ENCODE data around the gene BAZ2B.
"Not testable (repeated sequence)": the region's sequence is repeated elsewhere in the genome, so short reads cannot be mapped to it uniquely, and the experiment has no call there.

The BAZ2B gene

DNA sequence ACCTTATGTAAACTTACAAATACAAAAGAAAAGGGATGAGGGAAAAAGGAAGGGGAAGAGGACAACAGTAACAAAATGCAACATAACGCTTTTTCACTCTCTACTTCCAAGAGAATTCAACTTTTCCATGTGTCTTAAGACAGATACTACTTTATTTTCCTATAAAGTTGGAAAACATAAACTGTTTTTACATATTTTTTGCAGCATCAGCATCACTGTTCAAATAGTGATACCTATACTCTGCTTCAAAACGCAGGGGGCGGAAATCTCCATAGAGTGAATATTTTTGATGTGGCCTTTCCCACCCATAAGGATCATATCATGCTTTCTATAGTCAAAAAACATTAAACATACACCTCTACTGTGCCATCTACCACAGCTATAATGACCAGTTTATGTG, 77.5 kb downstream of the BAZ2B start:
- DNase-seq, result no peak

DNA sequence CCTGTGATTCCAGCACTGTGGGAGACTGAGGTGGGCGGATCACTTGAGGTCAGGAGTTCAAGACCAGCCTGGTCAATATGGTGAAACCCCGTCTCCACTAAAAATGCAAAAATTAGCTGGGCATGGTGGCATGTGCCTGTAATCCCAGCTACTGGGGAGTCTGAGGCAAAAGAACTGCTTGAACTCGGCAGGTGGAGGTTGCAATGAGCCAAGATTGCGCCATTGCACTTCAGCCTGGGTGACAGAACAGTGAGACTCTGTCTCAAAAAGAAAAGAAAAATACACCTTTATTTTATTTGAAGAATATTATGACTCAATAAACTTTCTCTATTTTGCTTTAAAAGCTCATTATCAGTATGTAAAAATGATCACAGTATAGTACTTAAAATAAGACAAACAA, 81.1 kb downstream of the BAZ2B start:
- DNase-seq, result not testable (repeated sequence)

DNA sequence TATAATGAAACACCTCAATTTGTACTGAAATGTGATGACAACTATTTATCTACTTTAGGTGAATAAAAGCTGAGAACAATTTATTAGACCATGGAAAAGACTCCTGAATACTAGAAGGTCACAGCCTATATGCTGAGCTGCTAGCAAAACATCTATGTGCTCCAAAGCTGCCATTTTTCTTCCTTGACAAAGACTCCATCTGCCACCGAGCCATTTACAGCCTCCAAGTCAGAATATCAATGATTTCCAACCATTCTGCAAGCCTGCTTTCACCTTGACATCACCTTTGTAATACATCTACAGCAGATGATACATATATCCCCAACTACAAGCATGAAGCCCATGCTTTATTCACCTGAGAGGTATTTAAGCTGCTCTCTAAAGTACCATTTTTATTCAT, 84.9 kb downstream of the BAZ2B start:
- DNase-seq, result no peak

DNA sequence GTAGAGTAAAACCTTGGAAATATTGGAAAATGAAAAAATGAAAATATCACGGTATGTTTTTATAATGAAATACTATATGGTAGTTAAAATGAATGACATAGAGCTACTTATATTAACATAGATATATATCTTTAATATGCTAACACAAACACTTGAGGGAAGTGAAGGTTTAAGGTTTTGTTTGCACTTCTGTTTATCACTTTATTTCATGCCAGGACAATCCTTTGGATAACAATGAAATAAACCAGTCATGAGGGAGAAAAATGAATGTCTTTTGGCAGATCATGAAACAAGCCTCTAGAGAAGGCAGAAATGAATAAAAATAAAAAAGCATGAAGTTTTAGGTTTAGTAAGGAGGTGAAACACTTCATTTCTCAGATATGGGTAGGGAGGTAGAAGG, 89.9 kb downstream of the BAZ2B start:
- no peak for DNase-seq

DNA sequence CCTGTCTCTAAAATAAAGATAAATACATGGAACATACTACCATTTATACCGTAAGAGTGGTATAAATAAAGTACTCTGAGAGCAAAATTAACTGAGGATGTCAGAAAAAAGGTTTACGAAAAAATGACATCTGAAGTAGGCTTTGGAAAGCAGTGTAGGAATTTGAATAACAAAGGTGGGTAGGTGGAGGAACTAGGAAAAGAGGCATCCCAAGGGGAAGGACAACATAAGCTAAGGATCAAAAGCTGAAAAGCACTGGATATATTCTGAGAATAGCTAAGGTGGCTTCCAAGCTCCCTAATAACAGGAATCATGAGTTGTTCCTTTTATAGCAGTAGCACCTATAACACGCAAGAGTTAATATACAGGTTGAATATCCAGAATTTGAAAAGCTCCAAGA, 91.3 kb downstream of the BAZ2B start:
- no peak for DNase-seq

DNA sequence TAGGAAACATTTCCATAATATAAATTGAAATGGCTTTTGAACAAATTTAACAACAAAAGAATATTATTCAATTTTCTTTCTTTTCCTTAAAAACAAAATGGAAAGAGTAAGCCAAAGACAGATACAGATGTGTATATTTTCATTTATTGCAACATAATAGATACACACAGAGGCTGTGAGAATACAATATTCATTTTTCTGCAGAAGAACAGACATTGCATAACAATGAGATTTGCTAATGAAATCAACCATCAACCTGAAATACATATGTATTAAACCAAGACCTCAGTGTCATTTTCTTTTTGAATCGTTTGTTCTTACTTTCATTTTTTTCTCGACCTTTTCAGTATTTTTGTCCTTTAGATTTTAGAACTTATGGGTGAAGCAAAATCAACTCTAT, 95.1 kb downstream of the BAZ2B start:
- no peak for DNase-seq

DNA sequence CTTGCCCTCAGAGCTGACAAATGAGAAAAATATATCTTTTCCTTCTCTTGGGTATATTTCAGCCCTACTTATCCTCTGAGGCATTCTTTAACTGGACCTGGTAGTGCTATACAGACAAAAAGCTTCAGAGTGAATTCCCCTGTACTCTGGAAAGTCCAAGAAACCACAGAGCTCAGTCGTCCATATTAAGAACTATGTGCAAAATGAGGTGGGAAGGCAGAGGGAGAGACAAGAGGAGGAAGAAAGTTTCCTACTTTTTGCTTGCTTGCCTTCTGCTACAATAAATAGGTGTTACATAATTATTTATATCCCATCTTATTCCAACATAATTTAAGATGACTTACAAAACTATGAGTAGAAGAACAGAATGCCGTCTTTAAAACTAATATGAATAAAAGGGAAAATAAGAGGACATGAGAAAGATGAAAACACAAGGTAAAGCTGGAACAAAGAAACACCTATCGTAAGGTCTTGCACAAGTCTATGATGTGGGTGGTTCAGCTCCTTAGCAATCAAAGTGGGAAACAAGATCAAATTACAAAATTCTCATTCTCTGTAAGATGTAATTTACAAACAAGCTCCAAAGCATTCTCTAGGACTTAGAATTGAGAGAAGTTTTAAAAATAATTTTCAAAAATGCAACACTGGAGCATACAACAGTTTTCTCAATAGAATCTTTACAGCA, 97.9 kb downstream of the BAZ2B start:
- DNase-seq, result no peak

DNA sequence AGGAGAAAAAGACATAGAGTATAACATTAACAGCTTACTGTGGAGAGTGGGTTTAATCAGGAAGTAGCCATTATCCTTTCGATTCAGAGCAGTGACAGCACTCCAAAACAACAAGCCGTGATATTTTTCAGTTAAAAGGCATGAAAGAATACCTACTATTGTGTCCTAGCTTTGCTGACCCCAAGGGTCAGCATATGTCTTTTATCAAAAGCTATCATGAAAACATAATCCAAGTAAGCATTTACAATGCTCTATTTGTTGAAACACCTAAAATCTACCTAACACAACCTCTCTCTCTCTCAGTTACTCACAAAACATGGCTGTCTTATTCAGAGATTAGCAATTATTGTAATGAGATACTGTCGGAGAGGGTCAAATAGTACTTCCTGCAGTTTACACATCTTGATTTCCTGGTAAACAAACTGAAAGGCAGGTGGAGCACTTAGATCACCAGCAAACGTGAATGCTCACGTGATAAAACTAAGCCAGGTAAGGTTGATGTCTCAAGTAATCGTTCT, 100.0 kb downstream of the BAZ2B start:
- DNase-seq, result no peak

DNA sequence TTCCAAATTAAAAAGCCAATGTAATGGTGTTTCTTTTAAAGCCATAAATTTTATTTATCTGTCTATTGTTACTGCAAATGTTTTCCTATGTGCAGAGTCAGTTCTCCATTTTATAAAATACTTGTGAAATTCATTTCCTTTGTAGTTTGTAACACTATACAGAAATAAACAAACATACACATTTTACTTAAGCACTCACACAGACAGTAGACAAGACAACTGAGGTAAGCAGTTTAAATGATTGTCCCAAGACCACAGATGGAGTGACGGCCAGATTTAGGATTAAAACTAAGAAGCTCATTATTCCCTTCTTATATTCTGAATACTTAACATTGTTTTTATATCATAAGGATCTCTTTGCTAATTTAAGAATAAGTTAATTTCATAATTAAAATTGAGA, 100.9 kb downstream of the BAZ2B start:
- DNase-seq, result no peak

DNA sequence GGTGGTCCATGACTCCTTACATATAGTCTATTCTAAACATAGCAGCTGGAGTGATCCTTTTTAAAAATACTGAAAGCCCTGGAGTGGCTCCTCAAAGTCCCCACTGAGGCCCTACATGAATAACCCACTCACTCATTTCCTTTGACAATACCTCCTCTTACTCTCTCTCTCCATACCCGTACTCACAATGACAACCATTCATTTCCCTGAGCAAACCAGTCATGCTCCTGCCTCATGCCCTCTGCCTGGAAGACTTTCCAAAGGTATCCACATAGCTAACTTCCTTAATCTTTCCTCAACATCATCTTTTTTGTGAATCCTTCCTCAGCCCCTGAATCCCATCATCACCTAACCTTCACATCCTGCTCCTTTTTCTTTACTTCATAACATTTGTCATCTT, 102.6 kb downstream of the BAZ2B start:
- no peak for DNase-seq

DNA sequence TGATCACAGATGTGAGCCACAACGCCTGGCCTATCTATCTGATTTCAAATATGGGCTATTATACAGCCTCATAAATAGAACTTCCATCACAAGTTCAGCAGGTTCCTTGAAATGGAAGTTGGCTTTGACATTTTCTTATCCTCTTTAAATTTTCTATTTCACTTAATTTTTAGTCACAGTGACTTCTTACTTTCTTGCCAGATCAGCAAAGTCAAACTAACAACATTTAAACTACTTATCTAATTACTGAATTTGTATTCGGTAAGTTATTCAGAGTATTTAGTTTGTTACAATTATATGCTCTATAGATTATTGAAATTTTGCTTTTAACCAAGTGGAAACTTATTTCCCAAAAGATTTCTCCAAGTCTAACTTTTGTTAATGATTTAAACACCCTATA, 108.2 kb downstream of the BAZ2B start:
- no peak for DNase-seq

DNA sequence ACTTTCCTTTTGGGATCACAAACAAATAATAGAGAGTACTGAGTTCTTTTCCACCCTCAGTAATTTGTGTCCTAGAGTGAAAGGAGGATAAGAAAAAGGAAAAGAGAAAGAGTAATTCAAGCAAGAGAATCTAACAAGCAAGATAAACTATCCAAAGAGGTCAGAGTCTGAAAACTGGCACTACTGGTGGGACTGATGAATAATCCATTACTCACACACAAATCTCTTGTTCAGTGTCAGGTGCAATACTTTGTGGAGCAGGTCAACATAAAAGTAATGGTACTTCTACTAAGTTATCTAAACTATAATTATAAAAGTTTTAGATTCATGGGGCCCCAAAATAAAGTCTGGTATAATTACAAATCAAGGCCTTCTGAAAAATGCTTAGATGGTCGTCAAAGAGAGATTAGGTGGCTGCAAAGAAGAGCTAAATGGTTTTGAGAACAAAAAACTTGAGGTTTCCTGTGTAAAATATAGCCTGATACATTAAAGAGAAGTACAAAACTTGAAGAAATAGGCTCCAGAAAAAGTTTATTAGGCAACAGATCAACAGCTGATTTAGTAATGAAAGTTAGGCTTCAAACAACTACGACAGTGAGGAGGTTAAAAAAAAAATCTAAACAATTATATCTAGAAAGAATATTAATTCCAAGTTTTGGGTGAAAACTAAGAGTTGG, 109.4 kb downstream of the BAZ2B start:
- DNase-seq, result no peak

DNA sequence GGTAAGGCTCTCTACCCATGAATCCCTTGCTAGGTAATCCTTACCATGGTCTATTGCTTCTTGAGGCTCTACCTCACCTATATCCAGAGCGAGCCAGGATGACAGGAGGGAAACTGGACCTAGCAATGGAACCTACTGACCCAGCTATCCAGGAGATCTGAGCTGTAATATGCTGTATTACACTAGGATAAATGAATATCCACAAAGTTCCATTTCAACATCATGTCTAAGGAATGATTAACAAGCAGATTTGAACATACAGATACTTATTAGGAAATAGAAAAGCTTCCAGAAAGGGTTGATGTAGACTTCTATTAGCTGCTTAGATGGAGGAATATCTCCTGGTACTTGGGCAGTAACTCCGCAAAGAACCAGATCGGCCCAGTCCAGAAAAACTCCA, 110.1 kb downstream of the BAZ2B start:
- DNase-seq, result no peak

DNA sequence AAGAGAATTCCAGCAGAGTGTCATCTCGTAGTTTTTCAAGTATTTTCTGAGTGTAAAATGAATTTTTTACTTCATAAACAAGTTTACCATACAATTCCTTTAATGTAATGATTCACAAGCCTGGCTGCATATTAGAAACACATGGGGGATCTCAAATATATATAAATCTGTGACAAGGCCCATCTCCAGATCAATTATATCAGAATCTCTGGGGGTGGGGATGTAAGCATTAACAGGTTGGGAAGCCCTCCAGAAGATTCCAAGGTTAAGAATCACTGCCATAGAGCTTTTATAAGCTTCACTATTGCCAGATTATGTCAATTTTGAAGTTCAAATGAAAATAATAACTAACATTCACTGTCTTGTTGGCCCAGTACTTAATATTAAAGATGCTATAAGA, 111.2 kb downstream of the BAZ2B start:
- no peak for DNase-seq

DNA sequence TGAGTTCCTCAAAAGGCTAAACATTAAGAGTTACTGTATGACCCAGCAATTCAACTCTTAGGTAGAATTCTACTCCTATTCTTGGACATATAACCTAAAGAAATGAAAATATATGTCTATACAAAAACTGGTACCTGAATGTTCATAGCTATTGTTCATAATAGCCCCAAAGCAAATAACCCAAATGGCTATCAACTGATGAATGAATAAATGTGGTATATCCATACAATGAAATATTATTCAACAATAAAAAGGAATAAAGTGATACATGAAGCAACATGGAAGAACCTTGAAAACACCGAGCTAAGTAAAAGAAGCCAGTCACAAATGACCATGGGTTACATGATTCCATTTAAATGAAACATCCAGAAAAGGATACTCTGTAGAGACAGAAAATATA, 114.6 kb downstream of the BAZ2B start:
- no peak for DNase-seq

DNA sequence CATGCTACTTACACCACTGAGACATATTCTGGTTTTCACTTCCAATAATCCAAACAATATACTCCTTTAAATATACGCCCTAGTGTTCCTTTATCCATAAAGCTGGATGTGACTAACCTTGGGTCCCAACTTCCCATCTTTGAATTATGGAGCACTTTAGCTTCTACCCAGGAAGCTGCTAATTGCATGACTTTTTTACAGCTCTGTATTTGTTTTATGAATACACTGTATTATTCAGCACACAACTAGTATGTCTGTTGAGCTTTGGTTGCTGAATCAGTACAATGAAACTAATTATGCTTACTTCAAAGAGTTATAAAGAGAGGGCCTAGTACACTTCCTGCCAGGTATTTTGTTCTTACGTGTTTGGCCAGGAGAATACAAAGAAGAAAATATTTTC, 118.5 kb downstream of the BAZ2B start:
- no peak for DNase-seq

DNA sequence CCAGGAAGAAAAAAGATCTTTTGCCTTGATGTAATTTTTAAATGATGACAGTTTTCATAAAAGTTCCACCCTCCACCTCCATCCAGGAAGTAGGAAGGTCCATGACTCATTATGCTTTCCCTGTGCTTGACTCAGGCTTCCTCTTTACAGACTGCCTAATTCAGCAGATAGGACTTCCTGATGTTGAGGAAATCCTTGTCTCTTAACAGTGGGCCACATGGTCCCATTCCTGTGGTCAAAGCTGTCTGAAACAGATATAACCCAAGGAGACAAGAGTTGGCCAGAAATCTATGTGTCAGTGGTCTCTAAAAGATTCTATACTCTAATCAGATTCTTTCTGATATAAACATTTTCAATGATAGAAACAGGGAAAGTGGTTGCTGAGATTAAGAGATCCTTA, 119.1 kb downstream of the BAZ2B start:
- DNase-seq, result peak in 8 of 56 donors; percentile 3 to 41 (median 14)

DNA sequence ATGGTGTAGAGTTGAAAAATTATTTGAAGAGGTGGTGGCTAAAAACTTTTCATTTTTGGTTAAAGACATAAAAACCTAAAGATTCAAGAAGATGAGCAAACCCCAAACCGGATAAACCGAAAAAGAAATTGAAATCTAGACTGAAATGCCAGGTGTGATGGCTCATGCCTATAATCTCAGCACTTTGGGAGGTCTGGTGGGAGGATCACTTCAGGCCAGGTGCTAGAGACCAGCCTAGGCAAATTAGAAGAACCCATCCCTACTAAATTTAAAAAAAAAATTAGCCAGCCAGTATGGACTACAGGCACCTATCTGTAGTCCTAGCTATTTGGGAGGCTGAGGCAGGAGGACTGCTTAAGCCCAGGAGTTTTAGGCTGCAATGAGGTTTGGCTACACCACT, 126.9 kb downstream of the BAZ2B start:
- DNase-seq, result no peak

DNA sequence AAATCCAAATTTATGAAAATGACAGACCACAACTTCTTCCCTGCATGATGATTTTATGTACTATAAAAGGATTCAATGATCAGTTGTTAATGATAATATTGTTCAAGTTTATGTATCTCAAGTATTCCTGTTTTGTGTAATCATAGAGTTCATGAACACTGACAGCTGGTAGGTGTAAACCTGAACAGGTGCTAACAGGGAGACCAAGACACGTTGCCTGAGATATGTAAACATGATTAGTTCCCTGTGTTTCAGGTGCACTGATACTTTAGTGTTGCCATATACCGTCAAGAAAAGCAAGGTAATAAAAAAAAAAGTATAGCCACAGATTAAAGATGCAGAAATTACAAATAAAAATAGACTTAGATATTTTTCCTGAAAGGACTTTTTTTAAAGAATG, 131.8 kb downstream of the BAZ2B start:
- DNase-seq, result no peak

DNA sequence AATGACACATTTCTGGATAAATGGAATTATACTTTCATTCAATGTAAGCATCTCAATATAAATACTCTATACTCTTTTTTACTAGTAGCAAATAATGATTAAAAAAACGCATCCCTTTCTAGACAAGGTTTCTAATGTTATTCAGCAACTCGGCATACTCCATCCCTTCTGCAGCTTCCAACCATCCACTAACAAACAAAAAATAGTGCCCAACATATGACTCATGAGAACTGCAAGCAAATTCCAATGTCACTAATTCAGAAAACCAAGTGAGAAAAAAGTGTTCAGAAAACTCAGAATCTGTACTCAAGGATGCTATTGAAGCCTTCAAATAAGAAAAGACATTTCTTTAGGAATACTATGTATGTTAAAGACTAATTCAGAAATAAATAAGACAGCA, 140.0 kb downstream of the BAZ2B start:
- no peak for DNase-seq

DNA sequence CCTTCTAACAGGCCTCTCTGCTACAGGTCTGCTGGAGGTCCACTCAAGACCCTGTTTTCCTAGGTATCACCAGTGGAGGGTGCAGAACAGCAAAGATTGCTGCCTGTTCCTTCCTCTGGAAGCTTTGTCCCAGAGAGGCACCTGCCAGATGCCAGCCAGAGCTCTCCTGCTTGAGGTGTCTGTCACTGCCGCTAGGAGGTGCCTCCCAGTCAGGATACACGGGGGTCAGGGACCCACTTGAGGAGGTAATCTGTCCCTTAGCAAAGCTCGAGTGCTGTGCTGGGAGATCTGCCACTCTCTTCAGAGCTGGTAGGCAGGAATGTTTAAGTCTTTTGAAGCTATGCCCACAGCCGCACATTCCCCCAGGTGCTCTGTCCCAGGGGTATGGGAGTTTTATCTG, 140.6 kb downstream of the BAZ2B start:
- no peak for DNase-seq

DNA sequence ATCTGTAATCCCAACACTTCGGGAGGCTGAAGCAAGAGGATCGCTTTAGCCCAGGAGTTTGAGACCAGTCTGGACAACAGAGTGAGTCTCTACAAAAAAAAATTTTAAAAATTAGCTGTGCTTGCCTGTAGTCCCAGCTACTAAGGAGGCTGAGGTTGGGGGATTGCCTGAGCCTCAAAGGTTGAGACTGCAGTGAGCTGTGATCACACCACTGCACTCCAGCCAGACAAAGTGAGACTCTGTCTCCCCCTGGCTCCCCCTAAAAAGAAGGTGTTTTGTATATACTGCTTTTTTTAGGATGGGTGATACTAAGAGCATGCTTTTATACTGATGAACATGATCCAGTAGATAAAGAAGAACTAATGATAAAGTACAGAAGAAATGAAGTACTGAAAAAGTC, 145.0 kb downstream of the BAZ2B start:
- no peak for DNase-seq

DNA sequence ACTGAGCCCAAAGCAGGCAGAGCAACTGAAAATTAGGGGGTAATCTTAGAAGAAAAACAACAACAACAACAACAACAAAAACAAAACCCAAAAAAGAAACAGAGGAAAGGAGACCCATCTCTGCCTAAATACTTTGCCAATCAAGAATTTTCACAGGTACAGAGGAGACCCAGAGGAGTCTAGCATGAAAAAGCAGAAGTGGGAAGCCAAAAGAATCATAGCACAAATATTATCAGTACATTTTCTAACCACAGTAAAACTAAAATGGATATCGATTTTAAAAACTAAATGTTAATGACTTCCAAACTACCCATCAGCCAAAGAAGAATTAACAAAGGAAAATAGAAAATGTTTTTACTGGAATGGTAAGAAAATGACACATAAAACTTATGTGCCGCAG, 148.1 kb downstream of the BAZ2B start:
- DNase-seq, result no peak
